DMS79 (cell line): ENCODE data around the gene PRXL2A.

Source experiments
- DNase-seq: peaks from one replicate; lab custom pipeline; 2025; lab: John Stamatoyannopoulos, UW

The PRXL2A gene

DNA sequence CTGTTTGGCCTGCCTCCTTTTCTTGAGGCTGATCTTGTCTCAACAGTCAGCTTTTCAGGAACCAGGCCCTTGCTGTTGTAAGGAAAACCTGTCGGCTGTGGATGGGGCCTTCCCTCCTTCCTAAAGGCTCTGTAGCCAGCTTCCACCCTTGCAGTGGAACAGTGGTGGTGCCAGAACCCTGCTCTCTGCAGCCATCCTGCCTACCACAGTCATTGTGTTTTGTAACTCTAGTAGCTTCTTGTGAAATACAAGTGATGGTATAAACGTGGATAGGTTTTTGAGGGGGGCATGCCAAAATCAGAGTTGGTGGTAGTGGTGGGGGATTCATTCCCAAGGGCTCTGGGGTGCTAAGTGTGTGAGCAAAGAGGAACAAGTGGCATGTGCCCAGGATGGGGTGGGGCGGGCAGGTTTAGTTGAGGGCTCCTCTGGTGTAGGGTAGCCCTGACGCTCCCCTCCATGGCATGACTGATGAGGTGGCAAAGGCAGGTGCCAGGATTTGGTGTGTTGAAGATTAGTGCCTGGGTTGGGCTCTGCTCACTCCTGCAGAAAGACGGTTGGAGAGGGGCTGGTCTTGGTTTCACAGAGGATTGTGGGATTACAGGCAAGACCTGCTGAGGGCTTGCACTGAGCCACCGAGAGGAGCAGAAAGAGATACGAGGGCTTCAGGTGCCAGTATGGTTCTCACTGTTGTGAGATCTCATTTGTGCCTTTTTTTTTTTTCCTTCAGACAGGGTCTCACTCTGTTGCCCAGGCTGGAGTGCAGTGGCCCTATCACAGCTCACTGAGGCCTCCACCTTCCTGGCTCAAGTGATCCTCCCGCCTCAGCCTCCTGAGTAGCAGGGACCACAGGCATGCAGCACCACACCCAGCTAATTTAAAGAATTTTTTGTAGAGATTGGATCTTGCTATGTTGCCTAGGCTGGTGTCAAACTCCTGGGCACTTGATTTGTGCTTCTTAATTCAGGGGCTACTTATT is 53.1 kb downstream of the PRXL2A start:
- no peak for DNase-seq

DNA sequence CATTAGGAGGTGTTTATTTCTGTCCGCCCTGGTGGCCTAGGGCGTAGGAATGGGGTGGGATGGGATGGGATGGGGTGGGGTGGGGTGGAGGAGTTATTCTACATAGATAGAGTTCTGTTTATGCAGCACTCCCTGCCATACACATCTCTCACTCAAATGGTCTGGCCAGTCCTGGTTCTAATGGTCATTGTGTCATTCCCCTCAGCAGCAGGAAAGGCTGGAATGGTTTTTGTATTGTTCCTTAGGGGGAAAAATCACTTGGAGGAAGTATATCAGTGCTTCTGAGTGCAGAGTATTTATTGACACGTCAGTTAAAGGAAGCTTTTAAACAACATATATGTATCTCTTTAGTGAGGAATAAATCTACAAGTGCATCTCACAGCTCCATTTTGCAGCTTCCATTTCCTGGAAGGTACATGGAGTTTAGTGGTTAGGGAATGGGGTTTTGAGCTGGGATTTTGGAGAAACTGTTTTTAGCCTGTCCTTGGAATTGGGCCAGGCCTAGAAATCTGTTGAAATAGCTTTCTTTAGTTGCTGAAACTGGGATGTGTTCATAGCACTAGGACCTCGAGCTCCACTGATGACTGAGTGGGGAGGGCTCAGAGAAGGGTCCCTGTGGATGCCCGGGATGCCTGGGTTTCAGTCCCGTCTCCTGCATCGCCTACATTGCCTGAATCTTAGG is 54.1 kb downstream of the PRXL2A start:
- no peak for DNase-seq

DNA sequence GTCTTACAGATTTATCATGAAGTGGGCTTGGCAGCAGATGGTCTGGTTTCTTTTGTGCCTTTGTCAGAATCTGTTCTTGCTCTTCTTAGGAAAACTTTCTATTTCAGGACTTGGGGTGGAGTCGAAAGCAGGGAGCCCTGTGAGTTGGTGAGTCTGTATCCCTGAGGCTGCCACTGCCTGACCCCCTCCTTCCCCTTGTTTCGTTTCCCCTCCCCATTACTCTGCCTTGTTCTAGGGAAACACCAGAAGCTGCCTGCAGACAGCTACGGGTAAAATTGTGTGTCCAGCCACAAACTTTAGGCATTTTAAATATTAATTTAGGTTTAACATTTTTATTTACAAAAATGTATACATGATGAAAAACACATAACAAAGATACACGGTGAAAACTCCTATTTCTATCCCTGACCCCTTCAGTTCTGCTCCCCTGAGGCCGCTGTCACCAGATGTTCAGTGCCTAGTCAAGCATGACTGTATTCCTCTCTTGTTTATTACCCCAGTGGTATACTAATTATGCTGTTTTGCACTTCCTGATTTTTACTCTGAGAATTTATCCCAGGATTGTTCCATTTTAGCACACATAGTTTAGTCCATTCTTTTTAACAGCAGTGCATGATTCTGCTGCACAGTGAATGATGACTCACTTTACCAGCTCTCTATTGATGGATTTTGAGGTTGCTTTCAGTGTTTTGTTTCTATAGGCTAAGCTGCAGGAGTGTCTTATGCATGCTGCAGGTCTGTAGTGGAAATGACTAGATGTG is 54.8 kb downstream of the PRXL2A start:
- DNase-seq = no peak

DNA sequence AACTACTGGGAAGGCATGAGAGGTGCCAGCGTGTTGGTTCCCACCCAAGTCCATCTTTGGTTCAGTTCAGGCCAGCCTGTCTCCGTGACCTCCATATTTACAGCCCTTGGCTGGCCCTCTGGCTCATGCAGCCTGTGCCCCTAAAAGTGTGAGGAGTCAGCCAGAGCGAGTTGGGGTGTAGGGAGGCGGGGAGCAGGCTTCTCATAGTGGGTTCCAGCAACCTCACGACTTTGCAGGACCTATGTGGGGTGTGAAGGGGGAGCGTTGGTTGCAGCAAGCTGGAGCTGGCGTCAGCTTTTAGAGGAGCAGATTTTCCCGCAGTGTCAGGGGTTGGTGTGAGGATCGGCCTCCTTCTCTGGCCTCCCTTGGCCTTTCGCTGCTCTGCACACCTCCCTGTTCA is 55.5 kb downstream of the PRXL2A start:
- DNase-seq = no peak

DNA sequence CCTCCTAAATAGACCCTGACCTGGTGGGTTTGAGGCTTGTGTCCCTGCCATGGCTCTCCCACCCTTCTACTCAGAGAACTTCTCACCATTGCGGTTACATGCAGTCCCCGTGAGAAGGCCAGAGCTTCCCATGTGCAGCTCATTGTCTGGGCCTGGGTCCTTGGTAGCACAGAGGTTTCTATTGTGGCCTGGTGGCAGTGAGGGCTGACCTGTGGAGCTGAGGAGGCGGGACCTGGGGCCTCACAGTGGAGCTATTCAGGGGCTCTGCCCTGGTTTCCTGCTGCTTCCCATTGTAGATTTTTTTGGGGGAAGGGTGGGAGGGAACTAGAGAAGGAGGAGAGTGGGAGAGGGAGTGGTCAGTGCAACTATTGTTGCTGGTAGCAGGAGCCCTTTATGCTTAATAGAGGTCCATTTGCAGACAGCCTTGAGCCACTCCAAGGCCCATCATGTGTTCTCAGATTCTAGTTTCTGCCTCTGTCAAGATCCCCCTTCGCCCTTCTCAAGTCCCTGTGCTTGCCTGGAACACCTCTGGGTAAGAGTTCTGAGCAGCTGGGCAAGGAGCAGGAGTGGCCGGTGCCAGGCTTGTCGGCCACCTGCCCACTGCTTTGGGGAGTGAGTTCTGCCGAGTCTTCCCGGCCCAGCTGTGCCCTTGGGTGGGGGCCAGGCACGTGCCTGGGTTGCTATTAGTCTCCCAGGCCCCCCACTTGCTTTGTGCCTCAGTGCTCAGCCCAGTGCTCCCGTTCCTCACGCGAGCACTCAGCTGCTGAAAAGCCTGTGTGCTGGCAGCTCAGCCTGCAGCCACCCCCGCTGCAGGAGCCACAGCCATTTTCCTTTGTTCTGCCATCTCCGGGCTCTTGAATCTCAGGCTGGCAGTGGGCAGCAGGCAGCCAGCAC is 56.5 kb downstream of the PRXL2A start:
- peak; percentile 71 for DNase-seq

GRCh38 chr10:80465451-80465835 is 57.1 kb downstream of the PRXL2A start:
- DNase-seq = no peak

DNA sequence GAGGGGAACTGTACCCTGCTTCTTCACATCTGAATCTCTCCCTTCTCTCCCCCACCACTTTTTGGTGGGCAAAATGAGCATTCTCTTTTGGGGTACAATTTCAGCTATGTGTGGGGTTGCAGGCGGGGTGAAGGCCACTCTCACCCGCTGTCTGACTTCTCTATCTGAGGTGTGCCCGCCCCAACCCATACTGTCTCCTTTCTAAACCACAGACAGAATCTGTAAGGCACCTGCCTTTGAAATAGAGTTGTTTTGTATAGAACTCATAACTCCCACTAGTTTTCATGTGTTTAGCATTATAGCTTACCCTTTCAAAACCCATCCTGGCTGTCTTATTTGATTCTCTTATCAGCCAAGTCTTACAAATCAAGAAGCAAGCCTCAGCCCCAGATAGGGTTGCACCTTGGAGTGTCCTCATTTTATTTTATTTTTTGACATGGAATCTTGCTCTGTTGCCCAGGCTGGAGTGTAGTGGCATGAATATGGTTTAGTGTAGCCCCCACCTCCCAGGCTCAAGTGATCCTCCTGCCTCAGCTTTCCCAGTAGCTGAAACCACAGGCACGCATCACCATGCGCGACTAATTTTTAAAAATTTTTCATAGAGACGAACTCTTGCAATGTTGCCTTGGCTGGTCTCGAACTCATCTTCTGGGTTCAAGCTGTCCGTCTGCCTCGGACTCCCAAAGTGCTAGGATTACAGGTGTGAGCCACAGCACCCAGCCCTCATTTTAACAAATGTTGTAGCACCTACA is 57.7 kb downstream of the PRXL2A start:
- no peak for DNase-seq

- DNase-seq = no peak
Measured at GRCh38 chr10:80466724-80467326, 58.5 kb downstream of the PRXL2A start.

DNA sequence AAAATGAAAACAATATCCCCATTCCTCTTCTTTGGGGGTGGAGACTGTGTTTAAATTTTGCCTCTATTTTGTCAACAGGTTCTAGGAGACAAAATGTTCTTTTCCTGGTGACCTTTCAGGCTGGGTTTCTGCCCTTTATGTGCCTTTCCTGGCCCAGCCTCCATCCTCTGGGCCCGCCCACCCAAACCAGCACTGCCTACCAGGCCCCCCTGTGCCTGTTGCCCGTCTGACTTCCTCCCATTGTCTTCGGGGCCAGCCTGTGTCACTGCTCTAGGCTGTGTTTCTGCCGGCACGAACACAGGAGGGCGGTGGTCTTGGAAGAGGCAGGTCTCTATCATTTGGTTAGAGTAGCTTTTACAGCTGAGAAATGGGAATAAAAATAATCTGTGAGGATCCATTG is 59.7 kb downstream of the PRXL2A start:
- no peak for DNase-seq

DNA sequence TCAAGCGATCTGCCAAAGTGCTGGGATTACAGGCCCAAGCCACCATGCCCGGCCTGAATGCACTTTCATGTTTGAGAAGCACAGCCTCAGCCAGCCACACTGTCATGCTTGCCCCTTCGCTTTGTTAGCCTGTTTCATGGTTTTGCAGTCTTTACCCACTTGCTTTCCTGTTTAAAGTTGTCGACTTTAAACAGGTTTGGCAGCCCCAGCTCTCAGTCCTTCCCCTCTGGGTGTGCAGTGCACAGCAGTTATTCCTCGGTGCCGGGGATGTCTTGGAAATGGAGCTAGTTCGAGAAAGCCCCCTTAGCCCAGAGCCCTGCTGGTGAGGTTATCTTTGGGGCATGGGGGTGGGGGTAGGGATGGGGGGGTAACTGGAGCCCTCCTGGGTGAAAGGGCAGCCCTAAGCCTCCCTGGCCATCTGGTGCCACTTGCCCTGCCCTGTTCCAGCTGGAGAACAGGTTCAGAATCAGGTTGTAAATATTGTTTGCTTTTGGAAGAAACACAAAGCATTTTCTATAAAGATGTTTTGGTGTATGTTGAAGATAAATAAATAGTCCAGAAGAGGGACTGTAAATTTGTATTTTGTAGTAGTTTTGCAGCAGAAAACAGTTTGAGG is 60.6 kb downstream of the PRXL2A start:
- DNase-seq = no peak

GRCh38 chr10:80470266-80470665 is 61.9 kb downstream of the PRXL2A start:
- no peak for DNase-seq

- peak; percentile 14 for DNase-seq
Measured at GRCh38 chr10:80471001-80471400, 62.6 kb downstream of the PRXL2A start.

GRCh38 chr10:80471715-80472233 is 63.4 kb downstream of the PRXL2A start:
- no peak for DNase-seq

GRCh38 chr10:80472234-80473095 is 64.1 kb downstream of the PRXL2A start:
- DNase-seq = no peak

DNA sequence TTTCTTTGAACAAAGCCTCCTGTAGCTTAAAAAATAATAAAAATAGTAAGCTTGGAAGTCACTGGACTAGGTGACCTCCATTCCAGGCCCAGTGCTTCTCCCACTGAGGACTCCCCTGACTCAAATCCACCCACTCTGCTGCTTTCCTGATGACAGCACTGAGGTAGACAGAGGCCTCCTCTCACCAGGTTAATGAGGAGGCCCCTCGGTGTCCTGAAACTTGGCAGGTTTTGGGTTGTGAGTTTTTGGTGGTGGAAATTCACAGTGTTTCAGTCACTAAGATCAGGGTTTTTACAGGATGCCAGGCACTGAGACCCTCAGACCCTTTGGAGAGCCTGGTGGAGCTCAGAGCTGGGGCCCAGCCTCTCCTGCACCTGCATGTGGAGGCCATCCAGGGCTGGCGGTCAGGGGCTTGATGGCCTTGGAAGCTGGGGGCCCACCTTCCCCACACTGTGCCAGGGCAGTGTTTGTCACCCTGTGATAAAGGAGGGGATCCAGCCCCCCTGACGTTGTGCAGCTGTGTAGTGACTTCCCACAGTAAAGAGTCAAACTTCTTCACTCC is 64.8 kb downstream of the PRXL2A start:
- DNase-seq = no peak

DNA sequence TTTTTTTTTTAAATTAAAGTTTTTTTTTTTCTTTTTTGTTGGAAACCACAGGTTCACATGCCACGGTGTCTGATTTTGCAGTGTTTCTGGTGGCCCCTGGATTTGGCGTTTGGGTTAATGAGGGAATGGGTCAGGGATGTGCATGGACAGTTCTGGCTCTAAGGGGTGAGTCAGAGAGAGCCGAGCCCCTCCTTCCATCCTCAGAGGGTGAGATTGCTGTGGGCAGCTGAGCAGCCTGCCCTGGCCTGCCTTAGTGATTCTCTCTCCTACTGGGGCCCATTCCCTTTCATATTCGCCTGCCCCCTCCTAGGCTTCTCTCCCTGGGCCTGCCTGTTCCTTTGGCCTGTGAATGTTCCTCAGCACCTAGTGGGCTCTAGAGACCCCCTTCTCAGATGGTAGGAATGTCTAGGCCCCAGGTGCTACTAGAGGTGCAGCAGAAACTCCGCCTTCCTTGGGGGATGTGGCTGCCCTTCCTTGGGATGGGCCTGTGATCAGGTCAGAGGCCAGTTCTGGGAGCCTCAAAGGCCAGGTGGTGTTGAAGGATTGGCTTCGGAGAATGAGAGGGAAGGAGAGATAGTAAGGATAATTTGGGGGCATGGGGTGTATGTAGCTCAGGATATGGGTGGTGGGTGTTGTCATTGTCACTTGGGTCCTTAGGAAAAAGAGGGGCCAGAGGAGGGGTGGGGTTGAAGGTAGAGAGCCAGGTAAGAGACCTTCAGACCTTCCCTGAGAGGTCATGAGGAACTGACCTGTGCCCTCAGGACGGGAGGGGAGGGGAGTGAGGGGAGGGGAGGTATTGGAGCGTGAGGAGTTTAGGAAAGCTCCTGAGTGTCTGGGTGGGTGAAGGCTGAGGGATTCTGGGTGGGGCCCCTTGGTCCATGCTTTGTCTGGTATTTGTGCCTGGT is 65.6 kb downstream of the PRXL2A start:
- DNase-seq = no peak

- DNase-seq = no peak
Measured at GRCh38 chr10:80474597-80474910, 66.2 kb downstream of the PRXL2A start.
